Liver (tissue), 9 donors: ENCODE measurements around the gene SLC16A5. TPM values are rescaled to one million over a fixed set of nuclear protein-coding genes. Genes with fewer than 3 reads are reported as not detected.
A peak's percentile ranks its signal among the peaks of the same experiment; 100 is the strongest.

Experiments used
- DNase-seq: peaks from one replicate; pipeline ENCODE4 v3.0.0-alpha.2; 2017; ENCODE audit warnings: low spot score
- H3K27ac ChIP-seq, 2 donors: one replicate each; pipeline ENCODE4 v1.7.0; 2013; ENCODE audit warnings: inconsistent platforms in 2 of 2, low read length in 2 of 2, control low read depth in 1 of 2, low read depth in 1 of 2, mild to moderate bottlenecking in 1 of 2
- H3K27me3 ChIP-seq, 4 donors: one replicate each; pipeline versions ENCODE4 v1.6.1 to v1.7.0; 2013; ENCODE audit warnings: low read length in 3 of 4, inconsistent platforms in 1 of 4, mild to moderate bottlenecking in 1 of 4, moderate library complexity in 1 of 4; ENCODE audit not compliant: control insufficient read depth in 4 of 4, insufficient read depth in 4 of 4
- H3K36me3 ChIP-seq, 4 donors: one replicate each; pipeline versions ENCODE4 v1.6.1 to v1.7.0; 2013; ENCODE audit warnings: low read length in 3 of 4, mild to moderate bottlenecking in 3 of 4, low read depth in 1 of 4, moderate library complexity in 1 of 4; ENCODE audit not compliant: control insufficient read depth in 4 of 4, insufficient read depth in 3 of 4
- H3K4me1 ChIP-seq, 4 donors: one replicate each; pipeline versions ENCODE4 v1.6.1 to v1.7.0; 2013; ENCODE audit warnings: low read length in 3 of 4, mild to moderate bottlenecking in 3 of 4, moderate library complexity in 1 of 4; ENCODE audit not compliant: control insufficient read depth in 4 of 4, insufficient read depth in 4 of 4
- H3K4me3 ChIP-seq, 3 donors: one replicate each; pipeline versions ENCODE4 v1.6.1 to v1.7.0; 2013; ENCODE audit warnings: low read length in 3 of 3, control low read depth in 1 of 3, low read depth in 1 of 3, mild to moderate bottlenecking in 1 of 3
- H3K9ac ChIP-seq, 2 donors: one replicate each; pipeline ENCODE4 v1.7.0; 2013; ENCODE audit warnings: low read length in 2 of 2, mild to moderate bottlenecking in 2 of 2, moderate library complexity in 2 of 2, control low read depth in 1 of 2, low read depth in 1 of 2
- H3K9me3 ChIP-seq, 4 donors: one replicate each; pipeline versions ENCODE4 v1.6.1 to v1.7.0; 2013; ENCODE audit warnings: low read length in 3 of 4; ENCODE audit not compliant: control insufficient read depth in 4 of 4
- ATF3 ChIP-seq: IDR thresholded peaks from 2 replicates; pipeline ENCODE4 v1.6.1; 2016; ENCODE audit warnings: antibody characterized with exemption
- CTCF ChIP-seq: fragments of 150-350 bp; IDR thresholded peaks from 2 replicates; pipeline ENCODE4 v1.5.1; 2017; ENCODE audit warnings: improper control_type of control experiment, low read depth, low read length; ENCODE audit not compliant: missing input control
- EGR1 ChIP-seq, 2 donors: IDR thresholded peaks; 2 replicates each; pipeline ENCODE4 v1.6.1; 2016 to 2018; ENCODE audit warnings: antibody characterized with exemption in 2 of 2, low read depth in 2 of 2
- FOXA1 ChIP-seq: IDR thresholded peaks from 2 replicates; pipeline ENCODE4 v1.6.1; 2016; ENCODE audit warnings: antibody characterized with exemption
- FOXA2 ChIP-seq: IDR thresholded peaks from 2 replicates; pipeline ENCODE4 v1.6.1; 2016; ENCODE audit warnings: antibody characterized with exemption
- HNF4A ChIP-seq, 2 donors: conservative IDR thresholded peaks; 2 replicates each; pipeline ENCODE4 v1.6.1; 2016; ENCODE audit warnings: antibody characterized with exemption in 2 of 2, mild to moderate bottlenecking in 2 of 2
- HNF4G ChIP-seq: IDR thresholded peaks from 2 replicates; pipeline ENCODE4 v1.6.1; 2016; ENCODE audit warnings: antibody characterized with exemption
- JUND ChIP-seq, 2 donors: IDR thresholded peaks; 2 replicates each; pipeline ENCODE4 v1.6.1; 2016; ENCODE audit warnings: antibody characterized with exemption in 2 of 2
- NR2F2 ChIP-seq: IDR thresholded peaks from 2 replicates; pipeline ENCODE4 v1.6.1; 2016; ENCODE audit warnings: antibody characterized with exemption
- RAD21 ChIP-seq, 2 donors: IDR thresholded peaks; 2 replicates each; pipeline ENCODE4 v1.6.1; 2016; ENCODE audit warnings: antibody characterized with exemption in 2 of 2, mild to moderate bottlenecking in 2 of 2
- REST ChIP-seq: IDR thresholded peaks from 2 replicates; pipeline ENCODE4 v1.6.1; 2016; ENCODE audit warnings: antibody characterized with exemption, mild to moderate bottlenecking
- RXRA ChIP-seq, 2 donors: IDR thresholded peaks; 2 replicates each; pipeline ENCODE4 v1.6.1; 2017 to 2018; ENCODE audit warnings: antibody characterized with exemption in 2 of 2, mild to moderate bottlenecking in 1 of 2
- SP1 ChIP-seq: IDR thresholded peaks from 2 replicates; pipeline ENCODE4 v1.6.1; 2018; ENCODE audit warnings: antibody characterized with exemption, mild to moderate bottlenecking
- TAF1 ChIP-seq: conservative IDR thresholded peaks from 2 replicates; pipeline ENCODE4 v1.6.1; 2016; ENCODE audit warnings: antibody characterized with exemption, mild to moderate bottlenecking
- YY1 ChIP-seq: IDR thresholded peaks from 2 replicates; pipeline ENCODE4 v1.6.1; 2016; ENCODE audit warnings: antibody characterized with exemption, mild to moderate bottlenecking
- ZBTB33 ChIP-seq: IDR thresholded peaks from 2 replicates; pipeline ENCODE4 v1.6.1; 2016; ENCODE audit warnings: antibody characterized with exemption
- WGBS: extraction: QIAGEN DNeasy Blood & Tissue Kit; methylation state at CpG from one replicate; pipeline ENCODE4 v1.1.7; 2013; 5-methylcytosine and 5-hydroxymethylcytosine counted together
- polyA plus RNA-seq, 2 donors: library from polyadenylated mRNA; stranded (reverse) in 1 of 2; unstranded in 1 of 2; fragments of 200-250 nt in 1 of 2; fragments of >200 nt in 1 of 2; fragmentation: Nextera tagmentation in 1 of 2; extraction: Ambion mirVana in 1 of 2; gene quantifications; one replicate each; pipeline versions ENCODE4 v1.2.1 to v1.2.3, GENCODE V29; 2013 to 2015
- total RNA-seq, 2 donors: library from RNA; depleted of rRNA; stranded (reverse); fragments of >200 nt; gene quantifications; one replicate each; pipeline ENCODE4 v1.2.3, GENCODE V29; 2014
- donor health status: healthy.
- donor health status: healthy.
- donor health status: healthy.
- donor health status: healthy.
- donor health status: healthy.

SLC16A5 gene
- total and polyA plus RNA-seq, 4 donors, result 1.0 to 4.5 (median 2.6) TPM

- DNase-seq, result no peak
- peaks cover 0 to 18% (median 14%) of the 10 kb centered on the region in 4 donors for H3K4me1 ChIP-seq
- no peak overlapping the region for H3K4me3 ChIP-seq
- 91% methylated on average over 2 of the region's 2 CpGs for WGBS
- peaks cover 4 to 21% (median 10%) of the 10 kb centered on the region in 4 donors for H3K36me3 ChIP-seq
- TF ChIP-seq CTCF (no peak), RAD21 (IDR thresholded peaks at IDR 0.05) (no peak), YY1 (no peak), REST (no peak), SP1 (no peak), FOXA1 (no peak), JUND (IDR thresholded peaks at IDR 0.05) (no peak), TAF1 (no peak), HNF4G (no peak), NR2F2 (no peak), FOXA2 (no peak), RXRA (IDR thresholded peaks at IDR 0.05) (no peak), EGR1 (IDR thresholded peaks at IDR 0.05; ENCODE audit: low read depth in 2 of 2) (no peak)
- H3K9me3 ChIP-seq, result no peaks in the 10 kb centered on the region
- no peak overlapping the region for H3K27ac ChIP-seq
- no peak overlapping the region for H3K9ac ChIP-seq
- H3K27me3 ChIP-seq, result no peaks in the 10 kb centered on the region
Measured at GRCh38 chr17:75051941-75052340, 35.8 kb upstream of the SLC16A5 start.

GRCh38 chr17:75059369-75060345 lies 28.1 kb upstream of the SLC16A5 start:
- no peaks in the 10 kb centered on the region for H3K27me3 ChIP-seq
- peak overlapping the region; percentile 48 to 53 for H3K27ac ChIP-seq
- WGBS, result 66% methylated on average over 25 of the region's 25 CpGs
- H3K9me3 ChIP-seq, result no peaks in the 10 kb centered on the region
- H3K36me3 ChIP-seq, result peaks cover 14 to 35% (median 21%) of the 10 kb centered on the region in 4 donors
- peaks cover 0 to 11% (median 5%) of the 10 kb centered on the region in 4 donors for H3K4me1 ChIP-seq
- no peak overlapping the region for H3K4me3 ChIP-seq
- no peak for DNase-seq
- no peak overlapping the region for H3K9ac ChIP-seq
- TF ChIP-seq ATF3 (no peak), NR2F2 (no peak), YY1 (peak; percentile 41), CTCF (peak; percentile 61), ZBTB33 (no peak), REST (no peak), JUND (IDR thresholded peaks at IDR 0.05) (no peak), EGR1 (IDR thresholded peaks at IDR 0.05; ENCODE audit: low read depth in 2 of 2) (no peak), FOXA2 (no peak), TAF1 (no peak), HNF4A (conservative IDR thresholded peaks at IDR 0.05) (no peak), FOXA1 (no peak)
